ENCODE results near the gene TSHZ3.

Gene TSHZ3

DNA sequence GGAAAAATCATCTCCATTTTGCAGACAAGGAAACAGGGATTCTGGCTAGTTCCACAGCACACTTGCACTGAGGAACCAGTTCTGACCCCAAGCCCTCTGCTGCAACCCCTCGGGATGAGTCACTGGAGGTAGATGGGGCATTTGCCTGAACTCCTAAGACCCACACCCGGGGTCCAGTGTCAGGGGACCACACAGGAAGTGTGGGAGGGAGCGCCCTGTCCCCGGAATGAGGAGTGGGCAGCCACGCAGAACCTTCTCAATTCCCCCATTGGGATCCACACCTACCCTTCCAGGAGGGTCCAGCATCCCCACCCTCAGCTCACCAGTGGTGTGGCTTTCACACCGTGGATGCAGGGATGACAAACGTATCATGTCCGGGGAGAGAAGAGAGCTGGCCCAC lies 62.7 kb downstream of the TSHZ3 start:
- ChIA-PET POLR2A (no interaction called here), CTCF (interaction anchor here (0.7 kb wide), 1 partner anchor 233 kb away, joined by 3 read pairs; no protein-coding TSS in a partner anchor)
- TF ChIP-seq CTCF (IDR thresholded peaks at IDR 0.05; ENCODE audit: insufficient read depth, low read length, missing control alignments): no peak
- no peak for DNase-seq (ENCODE audit: low read depth, low spot score)
- no peak overlapping the region for H3K4me3 ChIP-seq (ENCODE audit: low read depth, low read length)

DNA sequence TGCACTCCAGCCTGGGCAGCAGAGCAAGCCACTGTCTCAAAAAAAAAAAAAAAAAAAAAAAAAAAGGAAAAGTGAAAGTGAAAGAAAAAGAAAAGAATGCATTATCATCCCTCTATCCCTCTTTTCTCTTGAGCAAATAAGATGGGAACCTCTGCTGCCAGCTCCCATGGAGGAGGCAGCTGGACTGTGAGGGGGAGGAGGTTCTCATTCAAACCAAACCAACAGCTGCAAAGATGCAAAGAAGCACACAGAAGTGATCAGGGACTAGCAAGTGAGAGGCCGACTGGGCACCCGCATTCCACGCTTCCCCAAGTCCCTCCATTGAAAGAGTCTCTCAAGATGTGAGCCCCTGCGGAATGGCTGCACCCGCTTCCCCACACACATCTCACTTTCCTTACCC lies 63.5 kb downstream of the TSHZ3 start:
- TF ChIP-seq CTCF (IDR thresholded peaks at IDR 0.05; ENCODE audit: insufficient read depth, low read length, missing control alignments): no peak
- peak overlapping the region; percentile 18; the same call in 1 of the 2 replicates for H3K4me3 ChIP-seq (ENCODE audit: low read depth, low read length)
- CTCF ChIA-PET: no interaction called here
- no peak for DNase-seq (ENCODE audit: low read depth, low spot score)
- POLR2A ChIA-PET: no interaction called here

DNA sequence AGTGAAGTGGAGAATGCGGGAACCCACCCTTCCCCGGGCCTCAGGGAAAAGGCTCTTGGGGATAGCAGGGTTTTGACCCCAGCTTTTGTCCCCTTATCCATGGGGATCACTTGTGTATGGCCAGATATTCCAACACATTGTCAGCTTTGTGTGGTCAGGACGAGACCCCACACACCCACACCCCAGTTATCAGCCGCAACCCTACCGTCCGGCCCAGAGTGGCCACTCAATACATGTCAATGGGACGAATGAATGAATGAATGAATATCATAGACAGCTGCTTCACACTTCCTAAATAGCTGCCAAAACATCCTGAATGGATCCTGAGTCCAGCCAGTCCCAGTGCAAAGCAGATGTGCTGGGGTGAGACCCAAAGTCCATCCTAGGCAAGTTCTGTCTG lies 64.6 kb downstream of the TSHZ3 start:
- ChIA-PET POLR2A (no interaction called here), CTCF (interaction anchor here (1.1 kb wide), 1 partner anchor 15 kb away, joined by 4 read pairs; no protein-coding TSS in a partner anchor)
- H3K4me3 ChIP-seq (ENCODE audit: low read depth, low read length): no peak overlapping the region
- TF ChIP-seq CTCF (IDR thresholded peaks at IDR 0.05; ENCODE audit: insufficient read depth, low read length, missing control alignments): no peak
- DNase-seq (ENCODE audit: low read depth, low spot score): no peak

GRCh38 chr19:31283701-31284100 lies 65.5 kb downstream of the TSHZ3 start:
- TF ChIP-seq CTCF (IDR thresholded peaks at IDR 0.05; ENCODE audit: insufficient read depth, low read length, missing control alignments): no peak
- CTCF ChIA-PET: no interaction called here
- POLR2A ChIA-PET: no interaction called here

DNA sequence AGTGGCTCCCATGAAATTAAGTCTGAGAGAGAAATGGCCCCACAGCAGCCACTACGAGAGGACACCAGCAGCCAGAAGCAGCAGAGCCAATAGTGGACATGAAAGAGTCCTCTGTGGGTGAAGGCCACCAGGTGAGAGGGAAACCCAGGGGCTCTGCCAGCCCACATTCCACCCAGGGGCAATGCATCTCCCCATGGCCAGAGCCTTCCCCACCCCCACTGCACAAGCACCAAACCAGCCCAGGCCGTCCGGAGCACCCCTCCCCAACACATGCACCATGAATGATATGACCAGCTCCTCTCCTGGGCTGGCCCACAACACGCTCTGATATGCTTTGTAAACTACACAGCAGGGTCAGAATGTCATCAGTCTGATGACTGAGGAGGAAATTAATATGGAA lies 66.9 kb downstream of the TSHZ3 start:
- no peak for TF ChIP-seq CTCF (IDR thresholded peaks at IDR 0.05; ENCODE audit: insufficient read depth, low read length, missing control alignments)
- ChIA-PET POLR2A (no interaction called here), CTCF (no interaction called here)
- DNase-seq (ENCODE audit: low read depth, low spot score): no peak
- H3K4me3 ChIP-seq (ENCODE audit: low read depth, low read length): no peak overlapping the region

More at GRCh38 chr19:31283701-31284100, 65.5 kb downstream of the TSHZ3 start:
- DNase-seq (ENCODE audit: low read depth, low spot score): no peak
- no peak overlapping the region for H3K4me3 ChIP-seq (ENCODE audit: low read depth, low read length)

GRCh38 chr19:31280287-31281006 lies 68.8 kb downstream of the TSHZ3 start:
- POLR2A ChIA-PET: no interaction called here
- no peak for TF ChIP-seq CTCF (IDR thresholded peaks at IDR 0.05; ENCODE audit: insufficient read depth, low read length, missing control alignments)
- CTCF ChIA-PET: interaction anchor here (1.2 to 1.4 kb wide), 2 partner anchors 12 to 226 kb away, joined by 4 to 6 read pairs; no protein-coding TSS in a partner anchor
- no peak for DNase-seq (ENCODE audit: low read depth, low spot score)
- no peak overlapping the region for H3K4me3 ChIP-seq (ENCODE audit: low read depth, low read length)

Measured in AG04449 (cell line).